Peyer's patch (tissue), 4 donors: ENCODE data around the gene RIOK2. TPM values are rescaled to one million over a fixed set of nuclear protein-coding genes. Genes with fewer than 3 reads are reported as not detected.

Experiments
- DNase-seq, 3 donors: peaks; one replicate each; pipeline ENCODE4 v3.0.0-alpha.2; 2017 to 2019
- H3K27ac ChIP-seq, 4 donors: fragments of 200-600 bp; sonication (generic); one replicate each; pipeline ENCODE4 v1.5.1; 2016 to 2019
- H3K27me3 ChIP-seq, 2 donors: fragments of 200-600 bp; sonication (generic); one replicate each; pipeline ENCODE4 v1.5.1; 2019
- H3K36me3 ChIP-seq, 3 donors: fragments of 200-600 bp; sonication (generic); one replicate each; pipeline ENCODE4 v1.5.1; 2016 to 2019
- H3K4me1 ChIP-seq, 4 donors: fragments of 200-600 bp; sonication (generic); one replicate each; pipeline ENCODE4 v1.5.1; 2016 to 2019
- H3K4me3 ChIP-seq, 4 donors: fragments of 200-600 bp; sonication (generic); 1 replicate in 3 of 4; 2 replicates in 1 of 4; pipeline ENCODE4 v1.5.1; 2016 to 2019; ENCODE audit warnings: mild to moderate bottlenecking in 1 of 4
- H3K9me3 ChIP-seq, 4 donors: fragments of 200-600 bp; sonication (generic); one replicate each; pipeline ENCODE4 v1.5.1; 2016 to 2019; ENCODE audit warnings: mild to moderate bottlenecking in 1 of 4
- CTCF ChIP-seq, 6 experiments: fragments of 450-650 bp in 4 of 6; fragments of 200-600 bp in 2 of 6; sonication (generic) in 1 of 6; IDR thresholded peaks; one replicate each; pipeline ENCODE4 v1.5.1; 2017 to 2019; ENCODE audit warnings: antibody characterized with exemption in 6 of 6, mild to moderate bottlenecking in 3 of 6, moderate library complexity in 1 of 6
- POLR2A ChIP-seq, 2 donors: fragments of 450-650 bp; IDR thresholded peaks; one replicate each; pipeline ENCODE4 v1.5.1; 2017; ENCODE audit warnings: antibody characterized with exemption in 2 of 2, mild to moderate bottlenecking in 2 of 2, moderate library complexity in 2 of 2
- total RNA-seq, 4 donors: library from RNA; depleted of rRNA; stranded (reverse); fragments of >200 nt; gene quantifications; one replicate each; pipeline ENCODE4 v1.1.0, GENCODE V29; 2016

Gene RIOK2
- total RNA-seq, 4 donors from 2014 or later: 16.5 to 25.3 (median 19.4) TPM

- Histone ChIP-seq H3K27me3 (no peaks in the 10 kb centered on the region), H3K36me3 (no peaks in the 10 kb centered on the region), H3K9me3 (no peaks in the 10 kb centered on the region), H3K4me3 (no peak overlapping the region), H3K27ac (no peak overlapping the region), H3K4me1 (no peaks in the 10 kb centered on the region)
- no peak for DNase-seq
- TF ChIP-seq POLR2A (IDR thresholded peaks at IDR 0.05): no peak
- TF ChIP-seq CTCF (IDR thresholded peaks at IDR 0.05): no peak
These were observed 58.7 kb downstream of the RIOK2 start for GRCh38 chr5:97124335-97124734.

GRCh38 chr5:97121848-97122247 is 61.2 kb downstream of the RIOK2 start:
- TF ChIP-seq POLR2A (IDR thresholded peaks at IDR 0.05) (no peak), CTCF (IDR thresholded peaks at IDR 0.05) (no peak)
- no peaks in the 10 kb centered on the region for H3K4me1 ChIP-seq
- H3K4me3 ChIP-seq: no peak overlapping the region
- H3K36me3 ChIP-seq: no peaks in the 10 kb centered on the region
- H3K27ac ChIP-seq: no peak overlapping the region
- H3K27me3 ChIP-seq: no peaks in the 10 kb centered on the region
- H3K9me3 ChIP-seq: no peaks in the 10 kb centered on the region
- no peak for DNase-seq

GRCh38 chr5:97120195-97120594 is 62.9 kb downstream of the RIOK2 start:
- Histone ChIP-seq H3K27me3 (no peaks in the 10 kb centered on the region), H3K36me3 (no peaks in the 10 kb centered on the region), H3K9me3 (no peaks in the 10 kb centered on the region), H3K4me1 (no peaks in the 10 kb centered on the region), H3K27ac (no peak overlapping the region), H3K4me3 (no peak overlapping the region)
- no peak for DNase-seq
- TF ChIP-seq CTCF (IDR thresholded peaks at IDR 0.05): no peak
- no peak for TF ChIP-seq POLR2A (IDR thresholded peaks at IDR 0.05)

GRCh38 chr5:97119007-97119390 is 64.0 kb downstream of the RIOK2 start:
- TF ChIP-seq CTCF (IDR thresholded peaks at IDR 0.05) (no peak), POLR2A (IDR thresholded peaks at IDR 0.05) (no peak)
- DNase-seq: no peak
- no peak overlapping the region for H3K4me3 ChIP-seq
- H3K4me1 ChIP-seq: no peaks in the 10 kb centered on the region
- no peaks in the 10 kb centered on the region for H3K27me3 ChIP-seq
- H3K36me3 ChIP-seq: no peaks in the 10 kb centered on the region
- no peaks in the 10 kb centered on the region for H3K9me3 ChIP-seq
- no peak overlapping the region for H3K27ac ChIP-seq

GRCh38 chr5:97118261-97119006 is 64.6 kb downstream of the RIOK2 start:
- Histone ChIP-seq H3K9me3 (no peaks in the 10 kb centered on the region), H3K27ac (no peak overlapping the region), H3K27me3 (no peaks in the 10 kb centered on the region), H3K36me3 (no peaks in the 10 kb centered on the region), H3K4me1 (no peaks in the 10 kb centered on the region), H3K4me3 (no peak overlapping the region)
- TF ChIP-seq POLR2A (IDR thresholded peaks at IDR 0.05) (no peak), CTCF (IDR thresholded peaks at IDR 0.05) (no peak)
- no peak for DNase-seq
